ENCODE results near the gene EN2.

Gene EN2

GRCh38 chr7:155490697-155491628 is 33.0 kb downstream of the EN2 start:
- TF ChIP-seq, protein P1, sequence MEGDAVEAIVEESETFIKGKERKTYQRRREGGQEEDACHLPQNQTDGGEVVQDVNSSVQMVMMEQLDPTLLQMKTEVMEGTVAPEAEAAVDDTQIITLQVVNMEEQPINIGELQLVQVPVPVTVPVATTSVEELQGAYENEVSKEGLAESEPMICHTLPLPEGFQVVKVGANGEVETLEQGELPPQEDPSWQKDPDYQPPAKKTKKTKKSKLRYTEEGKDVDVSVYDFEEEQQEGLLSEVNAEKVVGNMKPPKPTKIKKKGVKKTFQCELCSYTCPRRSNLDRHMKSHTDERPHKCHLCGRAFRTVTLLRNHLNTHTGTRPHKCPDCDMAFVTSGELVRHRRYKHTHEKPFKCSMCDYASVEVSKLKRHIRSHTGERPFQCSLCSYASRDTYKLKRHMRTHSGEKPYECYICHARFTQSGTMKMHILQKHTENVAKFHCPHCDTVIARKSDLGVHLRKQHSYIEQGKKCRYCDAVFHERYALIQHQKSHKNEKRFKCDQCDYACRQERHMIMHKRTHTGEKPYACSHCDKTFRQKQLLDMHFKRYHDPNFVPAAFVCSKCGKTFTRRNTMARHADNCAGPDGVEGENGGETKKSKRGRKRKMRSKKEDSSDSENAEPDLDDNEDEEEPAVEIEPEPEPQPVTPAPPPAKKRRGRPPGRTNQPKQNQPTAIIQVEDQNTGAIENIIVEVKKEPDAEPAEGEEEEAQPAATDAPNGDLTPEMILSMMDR (IDR thresholded peaks at IDR 0.05; ENCODE audit: borderline replicate concordance, control extremely low read depth, extremely low read depth, insufficient read depth, missing control alignments) = no peak
- DNase-seq (ENCODE audit: low spot score) = peak; percentile 75
- in situ Hi-C loops (cut with MboI; ENCODE audit: low sequenced_read_pairs, unreplicated experiment) = no loop called here

DNA sequence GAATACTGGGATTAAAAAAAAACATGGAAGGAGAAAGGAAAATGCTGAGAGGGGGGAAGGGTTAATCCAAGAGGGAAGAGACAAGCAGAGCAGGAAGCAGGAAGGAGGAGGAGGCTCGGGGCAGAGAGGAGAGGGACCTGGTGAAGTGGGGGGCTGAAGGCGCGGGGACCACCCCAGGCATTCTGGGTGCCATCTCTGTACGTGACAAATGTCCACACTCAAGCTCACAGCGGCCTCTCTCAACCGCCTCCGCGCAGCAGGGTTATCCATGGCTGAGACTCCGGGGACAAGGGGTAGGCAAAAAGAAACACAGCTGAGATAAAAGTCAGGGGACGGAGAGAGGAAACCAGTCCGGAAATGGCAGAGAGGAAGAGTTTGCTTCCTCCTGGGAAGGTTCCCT is 33.9 kb downstream of the EN2 start:
- no peak for DNase-seq (ENCODE audit: low spot score)
- TF ChIP-seq, protein P1 (IDR thresholded peaks at IDR 0.05; ENCODE audit: borderline replicate concordance, control extremely low read depth, extremely low read depth, insufficient read depth, missing control alignments) = no peak
- in situ Hi-C loops (cut with MboI; ENCODE audit: low sequenced_read_pairs, unreplicated experiment) = no loop called here

DNA sequence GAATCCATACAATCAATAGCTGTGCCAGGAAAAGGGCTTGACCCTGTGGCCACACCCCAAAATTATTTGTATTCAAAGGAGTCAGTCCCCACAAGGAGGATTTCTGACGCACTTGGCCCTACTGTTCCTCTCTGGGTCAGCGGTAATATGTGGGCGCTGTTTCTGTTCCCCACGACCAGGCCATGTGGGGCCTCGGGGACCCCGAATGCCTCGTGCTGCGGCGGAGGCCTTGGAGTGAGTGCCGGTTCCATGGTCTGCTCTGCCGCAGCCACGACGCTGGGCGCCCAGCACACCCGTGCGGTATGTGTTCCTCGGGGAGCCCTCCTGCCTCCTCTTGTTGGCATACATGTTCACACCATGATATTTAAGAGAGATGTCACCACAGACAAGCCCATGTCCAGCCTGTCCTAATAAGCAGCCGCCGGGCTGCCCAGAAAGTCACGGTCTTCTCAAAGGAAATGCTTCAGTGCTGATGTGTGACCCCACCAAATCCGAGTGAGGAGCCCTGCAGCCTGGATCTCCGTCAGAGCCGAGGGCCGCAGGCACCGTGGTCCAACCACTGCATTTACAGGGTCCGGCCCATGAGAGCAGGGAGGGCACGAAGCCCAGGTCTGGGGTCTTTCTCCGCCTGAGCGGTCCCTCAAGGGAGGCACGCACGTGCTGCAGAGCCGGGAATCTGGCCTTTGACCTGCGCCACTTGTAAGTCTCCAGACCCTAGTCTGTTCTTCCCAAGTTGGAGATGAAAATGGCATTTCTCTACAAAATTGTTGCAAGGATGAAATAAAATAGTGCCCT is 36.0 kb downstream of the EN2 start:
- no peak for DNase-seq (ENCODE audit: low spot score)
- in situ Hi-C loops (cut with MboI; ENCODE audit: low sequenced_read_pairs, unreplicated experiment) = no loop called here
- TF ChIP-seq, protein P1 (IDR thresholded peaks at IDR 0.05; ENCODE audit: borderline replicate concordance, control extremely low read depth, extremely low read depth, insufficient read depth, missing control alignments) = no peak

DNA sequence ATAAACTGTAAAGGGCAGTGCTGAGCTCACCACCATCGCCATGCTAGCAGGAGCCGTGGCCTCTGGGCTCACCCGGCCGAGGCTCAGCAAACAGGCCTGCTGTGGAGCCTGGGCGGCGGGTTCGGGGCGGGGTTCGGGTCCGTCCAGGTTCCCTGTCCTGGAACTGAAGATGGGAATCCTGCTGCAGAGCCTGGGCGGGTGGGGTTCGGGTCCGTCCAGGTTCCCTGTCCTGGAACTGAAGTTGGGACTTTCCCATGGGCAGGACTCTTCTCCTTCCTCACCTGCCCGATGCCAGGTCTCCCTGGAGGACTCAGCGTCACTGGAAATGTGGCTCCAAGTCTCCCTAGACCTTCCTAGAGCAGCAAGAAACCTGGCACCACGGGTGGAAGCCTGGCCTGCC is 36.6 kb downstream of the EN2 start:
- DNase-seq (ENCODE audit: low spot score) = no peak
- TF ChIP-seq, protein P1 (IDR thresholded peaks at IDR 0.05; ENCODE audit: borderline replicate concordance, control extremely low read depth, extremely low read depth, insufficient read depth, missing control alignments) = no peak
- in situ Hi-C loops (cut with MboI; ENCODE audit: low sequenced_read_pairs, unreplicated experiment) = no loop called here

DNA sequence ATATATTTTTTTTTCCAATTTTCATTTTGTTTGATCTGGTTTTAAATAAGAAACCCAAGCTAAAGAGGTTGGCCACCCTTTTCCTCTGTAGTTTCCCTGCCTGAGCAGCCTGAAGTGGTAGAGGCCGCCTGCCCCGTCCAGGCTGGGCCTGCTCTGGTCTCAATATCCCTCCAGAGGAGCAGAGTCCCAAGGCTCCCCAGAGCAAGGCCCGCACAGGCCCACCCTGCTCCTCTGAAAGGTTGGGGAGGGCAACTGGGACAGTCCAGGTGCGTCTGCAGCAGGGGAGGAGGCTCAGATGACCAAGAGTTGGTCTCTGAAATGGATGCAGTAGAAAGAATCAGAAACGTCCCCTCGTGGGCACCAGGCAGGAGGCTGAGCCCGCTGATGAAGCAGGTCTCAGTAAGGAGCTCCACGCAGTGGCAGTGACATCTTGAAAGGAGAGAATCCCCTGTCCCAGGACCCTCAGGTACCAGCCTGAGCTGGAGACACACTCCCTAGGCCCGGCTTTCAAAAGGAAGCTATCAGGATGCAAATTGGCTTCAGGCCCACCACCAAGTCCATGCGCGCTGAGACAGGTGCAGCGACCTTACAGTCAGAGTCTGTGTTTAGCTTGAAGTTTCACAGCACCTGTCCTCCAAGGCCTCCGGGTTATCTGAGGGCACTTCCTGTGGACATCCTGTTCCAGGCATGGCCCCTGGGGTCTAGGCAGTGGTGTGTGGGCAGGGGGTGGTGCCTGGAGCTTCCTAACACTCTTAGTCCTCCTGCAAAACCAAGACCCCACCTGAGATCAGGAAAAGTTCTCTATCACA is 37.7 kb downstream of the EN2 start:
- in situ Hi-C loops (cut with MboI; ENCODE audit: low sequenced_read_pairs, unreplicated experiment) = no loop called here
- TF ChIP-seq, protein P1 (IDR thresholded peaks at IDR 0.05; ENCODE audit: borderline replicate concordance, control extremely low read depth, extremely low read depth, insufficient read depth, missing control alignments) = no peak
- no peak for DNase-seq (ENCODE audit: low spot score)

Measured in GM13976 (cell line).